ENCODE results near the gene DCDC2C. TPM values are rescaled to one million over a fixed set of nuclear protein-coding genes. Genes with fewer than 3 reads are reported as not detected.

DCDC2C gene
- total RNA-seq, 1 donor from 2014 or later: not detected

DNA sequence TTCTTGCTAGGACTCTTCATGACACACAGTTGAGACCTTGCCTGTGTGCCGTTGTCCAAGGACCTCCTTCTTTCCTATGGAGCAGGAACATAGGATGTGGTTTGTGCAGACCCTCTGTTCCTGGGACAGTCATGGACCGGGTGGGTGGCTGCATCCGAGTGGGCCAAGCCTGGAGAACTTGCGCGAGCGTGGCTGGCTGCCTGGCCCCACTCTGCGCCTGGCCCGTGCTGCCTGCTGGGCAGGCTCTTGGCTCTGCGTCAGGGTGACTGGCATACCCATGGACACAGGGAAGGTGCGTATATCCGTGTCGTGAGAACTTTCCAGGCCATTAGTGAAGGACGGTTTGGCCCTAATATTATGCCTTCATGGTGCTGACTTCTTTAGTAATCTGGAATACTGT, 68.2 kb downstream of the DCDC2C start:
- Mint-ChIP-seq H3K4me3 (no peak overlapping the region), H3K36me3 (no peaks in the 10 kb centered on the region), H3K9me3 (no peaks in the 10 kb centered on the region), H3K27me3 (peaks cover 14% of the 10 kb centered on the region), H3K4me1 (ENCODE audit: unreplicated experiment) (no peaks in the 10 kb centered on the region), H3K27ac (no peak overlapping the region)
- no peak for TF ChIP-seq CTCF (conservative IDR thresholded peaks at IDR 0.05)
- no peak for DNase-seq (ENCODE audit: extremely low spot score, unreplicated experiment)

DNA sequence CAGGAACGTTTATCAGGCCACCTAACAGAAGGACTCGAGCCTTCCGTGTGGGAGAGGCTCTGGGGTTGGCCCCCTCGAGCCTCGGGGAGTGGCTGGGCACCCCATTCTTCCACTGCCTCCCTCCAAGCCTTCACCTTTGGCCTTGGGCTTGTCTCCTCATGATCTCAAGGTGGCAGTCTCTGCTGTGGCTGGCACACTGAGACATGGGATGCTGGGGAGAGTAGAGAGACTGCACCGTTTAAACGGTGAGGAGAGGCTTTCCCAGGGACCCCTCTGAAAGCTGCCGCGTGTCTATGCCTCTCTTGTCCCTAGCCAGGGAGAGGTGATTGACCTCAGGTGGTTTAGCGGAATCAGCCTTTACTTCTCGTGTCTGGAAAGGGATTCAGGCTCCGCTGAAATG, 71.0 kb downstream of the DCDC2C start:
- Mint-ChIP-seq H3K4me1 (ENCODE audit: unreplicated experiment) (peaks cover 2% of the 10 kb centered on the region), H3K36me3 (no peaks in the 10 kb centered on the region), H3K27me3 (peaks cover 26% of the 10 kb centered on the region), H3K9me3 (no peaks in the 10 kb centered on the region), H3K27ac (no peak overlapping the region), H3K4me3 (no peak overlapping the region)
- DNase-seq (ENCODE audit: extremely low spot score, unreplicated experiment): no peak
- TF ChIP-seq CTCF (conservative IDR thresholded peaks at IDR 0.05): no peak

GRCh38 chr2:3776311-3776710, 72.9 kb downstream of the DCDC2C start:
- H3K4me1 Mint-ChIP-seq (ENCODE audit: unreplicated experiment): peaks cover 9% of the 10 kb centered on the region
- no peak overlapping the region for H3K27ac Mint-ChIP-seq
- H3K9me3 Mint-ChIP-seq: no peaks in the 10 kb centered on the region
- no peaks in the 10 kb centered on the region for H3K36me3 Mint-ChIP-seq
- DNase-seq (ENCODE audit: extremely low spot score, unreplicated experiment): no peak
- no peak overlapping the region for H3K4me3 Mint-ChIP-seq
- H3K27me3 Mint-ChIP-seq: peaks cover 27% of the 10 kb centered on the region
- TF ChIP-seq CTCF (conservative IDR thresholded peaks at IDR 0.05): no peak

DNA sequence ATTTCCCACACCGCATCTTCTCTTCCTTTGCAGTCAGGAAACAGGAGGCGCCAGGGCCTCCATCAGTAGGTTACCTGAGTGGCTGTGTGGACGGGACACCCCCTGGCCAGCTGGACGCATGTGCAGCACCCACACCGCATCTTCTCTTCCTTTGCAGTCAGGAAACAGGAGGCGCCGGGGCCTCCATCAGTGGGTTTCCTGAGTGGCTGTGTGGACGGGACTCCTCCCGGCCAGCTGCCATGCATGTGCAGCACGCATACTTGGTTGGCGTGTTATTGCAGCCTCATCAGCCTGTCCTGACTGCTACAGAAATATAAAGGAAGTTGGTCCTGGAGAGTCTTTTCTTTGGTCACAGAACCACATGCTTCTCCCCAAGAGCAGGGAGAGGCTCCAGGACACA, 74.6 kb downstream of the DCDC2C start:
- H3K27me3 Mint-ChIP-seq: peaks cover 27% of the 10 kb centered on the region
- H3K4me1 Mint-ChIP-seq (ENCODE audit: unreplicated experiment): peaks cover 9% of the 10 kb centered on the region
- no peaks in the 10 kb centered on the region for H3K9me3 Mint-ChIP-seq
- no peaks in the 10 kb centered on the region for H3K36me3 Mint-ChIP-seq
- no peak overlapping the region for H3K4me3 Mint-ChIP-seq
- no peak for TF ChIP-seq CTCF (conservative IDR thresholded peaks at IDR 0.05)
- no peak overlapping the region for H3K27ac Mint-ChIP-seq
- no peak for DNase-seq (ENCODE audit: extremely low spot score, unreplicated experiment)

DNA sequence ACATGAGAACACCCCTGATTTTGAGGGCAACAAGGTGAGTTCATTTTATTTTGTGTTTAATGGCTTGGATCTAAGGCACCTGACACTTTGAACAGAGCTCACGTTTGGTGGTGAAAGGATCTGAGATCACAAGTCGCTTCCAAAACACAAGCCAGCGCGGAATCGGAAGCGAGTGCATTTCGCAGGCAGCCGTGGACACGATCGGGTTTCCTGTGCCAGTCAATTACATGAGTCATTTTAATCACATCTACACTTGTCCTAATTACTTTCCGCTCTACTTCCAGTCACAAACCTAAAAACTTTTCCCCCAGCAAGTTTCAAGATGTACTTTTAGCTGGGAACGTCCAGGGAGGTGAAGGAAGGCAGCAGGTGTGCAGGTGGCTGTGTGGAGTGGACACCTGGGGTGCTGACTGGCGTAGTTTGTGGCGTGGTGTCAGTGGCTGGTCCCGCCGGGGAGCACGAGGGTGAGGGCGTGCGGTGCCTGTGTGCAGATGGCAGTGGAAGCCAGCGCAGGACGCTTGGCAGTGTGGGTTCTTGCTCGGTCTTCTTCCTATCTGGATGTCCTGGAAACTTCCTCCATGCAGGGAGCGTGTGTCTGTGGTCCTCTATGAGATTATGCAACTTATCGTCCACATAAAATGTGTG, 75.6 kb downstream of the DCDC2C start:
- Mint-ChIP-seq H3K27ac (no peak overlapping the region), H3K4me1 (ENCODE audit: unreplicated experiment) (peaks cover 9% of the 10 kb centered on the region), H3K4me3 (no peak overlapping the region), H3K36me3 (no peaks in the 10 kb centered on the region), H3K9me3 (no peaks in the 10 kb centered on the region), H3K27me3 (peaks cover 27% of the 10 kb centered on the region)
- no peak for DNase-seq (ENCODE audit: extremely low spot score, unreplicated experiment)
- no peak for TF ChIP-seq CTCF (conservative IDR thresholded peaks at IDR 0.05)
